ENCODE results near the gene TSC1. TPM values are rescaled to one million over a fixed set of nuclear protein-coding genes. Genes with fewer than 3 reads are reported as not detected.

Gene TSC1
- total and polyA plus RNA-seq, 2 experiments from 2014 or later: 23.7 to 48.0 TPM

- Histone ChIP-seq H3K4me3 (no peak overlapping the region), H3F3A (replicated peaks; ENCODE audit: low read depth) (no peaks in the 10 kb centered on the region), H3K79me2 (replicated peaks; ENCODE audit: insufficient read depth) (no peaks in the 10 kb centered on the region), H3K4me1 (ENCODE audit: insufficient read depth) (no peaks in the 10 kb centered on the region), H3K9me2 (ENCODE audit: insufficient read depth) (no peaks in the 10 kb centered on the region; the same call in 1 of the 2 replicates), H4K20me1 (replicated peaks; ENCODE audit: insufficient read depth) (no peaks in the 10 kb centered on the region), H3K36me3 (ENCODE audit: insufficient read depth) (no peaks in the 10 kb centered on the region), H3K4me2 (no peak overlapping the region), H2AFZ (no peak overlapping the region), H3K27me3 (ENCODE audit: insufficient read depth) (no peaks in the 10 kb centered on the region), H3K27ac (ENCODE audit: low read depth) (no peak overlapping the region)
- no peak overlapping the region for H3K4me3 Mint-ChIP-seq
- H3K36me3 Mint-ChIP-seq (ENCODE audit: low read depth): no peaks in the 10 kb centered on the region
- ATAC-seq (no peak), DNase-seq (ENCODE audit: low spot score) (no peak)
- H3K27me3 Mint-ChIP-seq (ENCODE audit: insufficient read depth, low read depth, poor library complexity): no peaks in the 10 kb centered on the region
- TF ChIP-seq EZH2phosphoT487 (IDR thresholded peaks at IDR 0.05; ENCODE audit: unreplicated experiment): no peak
- no peak for TF ChIP-seq EZH2 (IDR thresholded peaks at IDR 0.05; ENCODE audit: low read depth, unreplicated experiment)
- no peak for TF ChIP-seq STAT1 (IDR thresholded peaks at IDR 0.05; ENCODE audit: unreplicated experiment)
- no peak for TF ChIP-seq CTCF (conservative IDR thresholded peaks at IDR 0.05; ENCODE audit: low read depth in 2 of 2)
- TF ChIP-seq NANOG (IDR thresholded peaks at IDR 0.05; ENCODE audit: borderline replicate concordance): no peak
- TF ChIP-seq ZNF114 (CRISPR knock-in tag; IDR thresholded peaks at IDR 0.05): no peak
- no peak for TF ChIP-seq ZNF331 (CRISPR knock-in tag; IDR thresholded peaks at IDR 0.05; ENCODE audit: low read depth)
- no peak for TF ChIP-seq JUNB (IDR thresholded peaks at IDR 0.05; ENCODE audit: unreplicated experiment)
- TF ChIP-seq ZNF462 (CRISPR knock-in tag; IDR thresholded peaks at IDR 0.05): no peak
- no peak for TF ChIP-seq ETS1 (IDR thresholded peaks at IDR 0.05)
- TF ChIP-seq REST (IDR thresholded peaks at IDR 0.05; ENCODE audit: unreplicated experiment): no peak
- no peak for TF ChIP-seq CREB1 (CRISPR knock-in tag; IDR thresholded peaks at IDR 0.05; ENCODE audit: low read depth)
- no peak for TF ChIP-seq POLR2AphosphoS5 (IDR thresholded peaks at IDR 0.05; ENCODE audit: low read depth)
- H3K27ac Mint-ChIP-seq: no peak overlapping the region
- no peaks in the 10 kb centered on the region for H3K4me1 Mint-ChIP-seq
- H3K9me3 Mint-ChIP-seq: no peaks in the 10 kb centered on the region; the same call in 2 of the 3 replicates
These were observed 13.4 kb upstream of the TSC1 start for GRCh38 chr9:132957805-132958204.

All from GM23338 (cell line).